HepG2 (cell line): ENCODE data around the gene MYO7B. TPM values are rescaled to one million over a fixed set of nuclear protein-coding genes. Genes with fewer than 3 reads are reported as not detected.
A peak's percentile ranks its signal among the peaks of the same experiment; 100 is the strongest.

Source experiments
- ATAC-seq: fragments of 200-7000 bp; cut with Tn5 transposase; 3 replicates; pipeline ENCODE4 v1.9.1; 2020; ENCODE audit warnings: mild to moderate bottlenecking, moderate library complexity
- BruUV-seq: library from RNA; stranded (reverse); fragments of 400-500 nt; replicated peaks from 2 replicates; lab custom pipeline; 2021; lab: Mats Ljungman, UMichigan
- CTCF ChIA-PET: fragments of 300-600 bp; formaldehyde crosslinking; extraction: SDS; loops from one replicate; lab custom pipeline; 2021; ENCODE audit warnings: low total read pairs, inconsistent platforms, low intra/inter-chr PET ratio; lab: Yijun Ruan, JAX
- POLR2A ChIA-PET: fragments of 350-600 bp; sonication (Branson Sonifier 250); formaldehyde crosslinking; loops from one replicate; lab custom pipeline; 2020; ENCODE audit warnings: antibody characterized with exemption, inconsistent platforms; lab: Yijun Ruan, JAX
- DNase-seq: peaks from one replicate; pipeline ENCODE4 v3.0.0-alpha.2; 2015; ENCODE audit warnings: low spot score
- FAIRE-seq: peaks from 3 replicates; lab custom pipeline; 2011; peaks lifted over from hg19 to GRCh38; lab: Jason Lieb, UNC
- H2AFZ ChIP-seq: one replicate; pipeline ENCODE4 v1.6.1; 2011; ENCODE audit warnings: low read length, inconsistent platforms
- H3K27ac ChIP-seq: fragments of 300-600 bp; 3 replicates; pipeline ENCODE4 v1.8.0; 2011; ENCODE audit warnings: mixed run types, mild to moderate bottlenecking, mixed read lengths, low read length, inconsistent platforms; ENCODE audit not compliant: insufficient read depth; ENCODE audit errors: extremely low read length
- H3K27me3 ChIP-seq, 2 experiments: fragments of 200-600 bp in 1 of 2; 2 replicates in 1 of 2; 3 replicates in 1 of 2; pipeline versions ENCODE4 v1.6.0 to v1.8.0; 2011; ENCODE audit warnings: low read length in 2 of 2, mild to moderate bottlenecking in 2 of 2, moderate library complexity in 2 of 2, inconsistent platforms in 1 of 2; ENCODE audit not compliant: insufficient read depth in 2 of 2, control insufficient read depth in 1 of 2
- H3K36me3 ChIP-seq, 2 experiments: fragments of 200-600 bp in 1 of 2; replicated peaks in 1 of 2; 2 replicates in 1 of 2; 3 replicates in 1 of 2; pipeline versions ENCODE4 v1.5.1 to v1.8.0; 2011; ENCODE audit warnings: low read length in 2 of 2, inconsistent platforms in 1 of 2; ENCODE audit not compliant: insufficient read depth in 2 of 2, control insufficient read depth in 1 of 2
- H3K4me1 ChIP-seq: 2 replicates; pipeline ENCODE4 v1.5.1; 2012; ENCODE audit warnings: low read length, inconsistent platforms; ENCODE audit not compliant: insufficient read depth
- H3K4me2 ChIP-seq: 2 replicates; pipeline ENCODE4 v1.6.0; 2011; ENCODE audit warnings: low read depth, low read length, inconsistent platforms
- H3K4me3 ChIP-seq, 3 experiments: fragments of 200-600 bp in 1 of 3; sonication (generic), shearing (Covaris generic) in 1 of 3; replicated peaks in 1 of 3; 2 replicates each; pipeline ENCODE4 v1.5.1; 2011 to 2016; ENCODE audit warnings: low read length in 3 of 3, inconsistent platforms in 2 of 3, low read depth in 2 of 3, mild to moderate bottlenecking in 2 of 3, control low read depth in 1 of 3, mixed read lengths in 1 of 3; ENCODE audit not compliant: insufficient read depth in 1 of 3
- H3K79me2 ChIP-seq: one replicate; pipeline ENCODE4 v1.6.1; 2011; ENCODE audit warnings: low read length, inconsistent platforms; ENCODE audit not compliant: insufficient read depth
- H3K9ac ChIP-seq: 2 replicates; pipeline ENCODE4 v1.6.0; 2011; ENCODE audit warnings: mild to moderate bottlenecking, low read depth, low read length, inconsistent platforms; ENCODE audit not compliant: insufficient read depth
- H3K9me3 ChIP-seq: 2 replicates; pipeline ENCODE4 v1.5.1; 2012; ENCODE audit warnings: mild to moderate bottlenecking, low read length
- H4K20me1 ChIP-seq: 2 replicates; pipeline ENCODE4 v1.6.0; 2011; ENCODE audit warnings: inconsistent platforms, mild to moderate bottlenecking, low read length, moderate library complexity; ENCODE audit not compliant: insufficient read depth
- FOSL1 ChIP-seq: sonication (generic); formaldehyde crosslinking; IDR thresholded peaks from 2 replicates; pipeline ENCODE4 v1.9.0; 2021; ENCODE audit warnings: missing genetic modification reagents, borderline replicate concordance
- HMGA1 ChIP-seq: sonication (generic); formaldehyde crosslinking; conservative IDR thresholded peaks from 2 replicates; pipeline ENCODE4 v1.4.0; 2020; ENCODE audit warnings: missing genetic modification reagents
- ZNF562 ChIP-seq: sonication (generic); formaldehyde crosslinking; IDR thresholded peaks from 2 replicates; pipeline ENCODE4 v1.8.0; 2022; ENCODE audit warnings: missing genetic modification reagents, borderline replicate concordance
- ZNF687 ChIP-seq: sonication (generic); formaldehyde crosslinking; IDR thresholded peaks from 2 replicates; pipeline ENCODE4 v1.5.1; 2020; ENCODE audit warnings: mild to moderate bottlenecking, missing genetic modification reagents, moderate library complexity
- WGBS: methylation state at CpG from one replicate; pipeline ENCODE4 v1.1.6; 2017; ENCODE audit warnings: low lambda C conversion rate; 5-methylcytosine and 5-hydroxymethylcytosine counted together
- in situ Hi-C: cut with HindIII; loops from 2 replicates; pipeline ENCODE4 v1.10.0; 2017; ENCODE audit warnings: low pct_unique_long_range_greater_than_20kb; ENCODE audit not compliant: extremely low pct_ligation_motif_present
- intact Hi-C: fragments of 100-400 bp; cut with micrococcal nuclease; formaldehyde crosslinking; loops from one replicate; pipeline ENCODE4 v1.10.0; 2022; ENCODE audit not compliant: unreplicated experiment
- polyA plus RNA-seq, 8 experiments: library from polyadenylated mRNA; depleted of rRNA in 3 of 8; stranded (reverse) in 7 of 8; unstranded in 1 of 8; fragments of >200 nt; fragmentation: Illumina TruSeq in 4 of 8; extraction: Trizol in 4 of 8; gene quantifications; 2 replicates each; pipeline versions ENCODE4 v1.2.1 to v1.2.3, GENCODE V29; 2011 to 2016; ENCODE audit warnings: low read depth in 4 of 8, missing spikeins in 1 of 8, mixed read lengths in 1 of 8; ENCODE audit not compliant: insufficient read depth in 1 of 8
- total RNA-seq, 5 experiments: library from RNA; depleted of rRNA; stranded (reverse); fragments of >200 nt; fragmentation: Illumina TruSeq; extraction: Trizol; gene quantifications; 2 replicates each; pipeline ENCODE4 v1.2.3, GENCODE V29; 2016; ENCODE audit warnings: low read depth in 1 of 5

Gene MYO7B
- total and polyA plus RNA-seq, 2 of the 13 experiments (the other 11 are each of a cell fraction or from before 2014, with no cell fraction given), result not detected

DNA sequence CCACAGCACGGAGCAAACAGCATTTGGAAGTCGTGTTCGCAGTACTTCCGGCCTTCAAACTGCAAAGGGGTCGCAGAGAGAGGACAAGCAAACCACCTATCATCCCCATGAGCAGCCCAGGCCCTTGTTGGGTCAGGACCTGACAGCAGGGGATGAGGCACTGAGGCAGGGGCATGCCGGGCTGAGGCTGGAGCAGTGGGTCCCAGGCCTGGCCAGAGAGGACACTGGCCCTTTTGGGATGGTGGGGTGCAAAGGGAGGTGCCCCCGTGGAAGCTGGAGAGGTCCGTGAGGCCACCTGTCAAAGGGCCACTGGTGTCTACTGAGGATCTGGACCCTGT lies 119.3 kb downstream of the MYO7B start (continued):
- no peak for TF ChIP-seq FOSL1 (CRISPR knock-in tag)

GRCh38 chr2:127655209-127656073 lies 120.0 kb downstream of the MYO7B start:
- no peaks in the 10 kb centered on the region for H3K36me3 ChIP-seq
- H3K27ac ChIP-seq, result no peak overlapping the region
- POLR2A ChIA-PET, result no interaction called here
- H3K79me2 ChIP-seq, result no peaks in the 10 kb centered on the region
- WGBS, result 43% methylated on average over 16 of the region's 16 CpGs
- DNase-seq (no peak), ATAC-seq (0 out of 3 replicates have a peak, but pooled peaks have one; percentile 6), FAIRE-seq (no peak)
- H3K4me2 ChIP-seq, result no peak overlapping the region
- H3K9me3 ChIP-seq, result no peaks in the 10 kb centered on the region
- TF ChIP-seq HMGA1 (no peak), ZNF562 (no peak), ZNF687 (CRISPR knock-in tag) (peak; percentile 14; the same call in 1 of the 2 replicates)
- H3K9ac ChIP-seq, result no peak overlapping the region
- BruUV-seq, result no TSS peak
- no peak overlapping the region for H3K4me3 ChIP-seq
- in situ Hi-C loops, result no loop called here
- CTCF ChIA-PET, result no interaction called here
- H4K20me1 ChIP-seq, result no peaks in the 10 kb centered on the region
- peaks cover 6 to 67% of the 10 kb centered on the region in 2 experiments for H3K27me3 ChIP-seq
- intact Hi-C loops, result no loop called here
- H3K4me1 ChIP-seq, result peaks cover 22% of the 10 kb centered on the region
- H2AFZ ChIP-seq, result no peak overlapping the region
